K562 (cell line): ENCODE data around the gene MAB21L4. TPM values are rescaled to one million over a fixed set of nuclear protein-coding genes. Genes with fewer than 3 reads are reported as not detected.

Source experiments
- E2F8 ChIP-seq: fragments of 450-650 bp; IDR thresholded peaks from 2 replicates; pipeline ENCODE4 v1.7.1; 2018; ENCODE audit warnings: mild to moderate bottlenecking, low read depth; ENCODE audit not compliant: partially characterized antibody
- MTA2 ChIP-seq: fragments of 450-650 bp; IDR thresholded peaks from 2 replicates; pipeline ENCODE4 v1.6.1; 2016; ENCODE audit warnings: low read depth
- MTA3 ChIP-seq: fragments of 450-650 bp; formaldehyde crosslinking; IDR thresholded peaks from 2 replicates; pipeline ENCODE4 v1.6.1; 2017; ENCODE audit warnings: mild to moderate bottlenecking, borderline replicate concordance
- NR4A1 ChIP-seq, 2 experiments: fragments of 250-450 bp in 1 of 2; fragments of 450-650 bp in 1 of 2; sonication (Bioruptor Pico) in 1 of 2; IDR thresholded peaks; 2 replicates each; pipeline versions ENCODE4 v1.4.0 to v1.6.1; 2016 to 2020; ENCODE audit warnings: mild to moderate bottlenecking in 2 of 2, missing compliant biosample characterization in 1 of 2, missing genetic modification characterization in 1 of 2, moderate library complexity in 1 of 2
- POLR2H ChIP-seq: IDR thresholded peaks from 2 replicates; pipeline ENCODE4 v1.6.1; 2016; ENCODE audit warnings: missing genetic modification characterization, low read depth, mild to moderate bottlenecking, control low read depth, missing compliant biosample characterization, moderate library complexity
- STAT6 ChIP-seq: sonication (generic); formaldehyde crosslinking; IDR thresholded peaks from 2 replicates; pipeline ENCODE4 v1.8.1; 2023; ENCODE audit warnings: mild to moderate bottlenecking, missing genetic modification reagents
- ZNF134 ChIP-seq: fragments of 250-450 bp; sonication (Bioruptor Pico); conservative IDR thresholded peaks from 2 replicates; pipeline ENCODE4 v1.4.0; 2020
- ZNF184 ChIP-seq: sonication (generic); formaldehyde crosslinking; IDR thresholded peaks from 2 replicates; pipeline ENCODE4 v1.5.0; 2020; ENCODE audit warnings: missing genetic modification reagents
- ZNF408 ChIP-seq: fragments of 250-450 bp; sonication (Bioruptor Pico); IDR thresholded peaks from 2 replicates; pipeline ENCODE4 v1.4.0; 2020; ENCODE audit warnings: low read depth, mild to moderate bottlenecking, moderate library complexity
- ZNF436 ChIP-seq: fragments of 250-450, 450-650 bp; sonication (Bioruptor Pico); formaldehyde crosslinking; IDR thresholded peaks from 2 replicates; pipeline ENCODE4 v1.7.0; 2020; ENCODE audit warnings: mild to moderate bottlenecking
- polyA plus RNA-seq, 8 experiments: library from polyadenylated mRNA; depleted of rRNA in 4 of 8; stranded (reverse) in 5 of 8; unstranded in 3 of 8; fragments of >200 nt; fragmentation: Nextera tagmentation in 2 of 8; fragmentation: Illumina TruSeq in 1 of 8; extraction: Ambion mirVana in 2 of 8; extraction: Trizol in 1 of 8; gene quantifications; 2 replicates each; pipeline versions ENCODE4 v1.2.1 to v1.2.3, GENCODE V29; 2011 to 2014; ENCODE audit warnings: inconsistent platforms in 1 of 8, missing spikeins in 1 of 8
- total RNA-seq, 7 experiments: library from RNA; depleted of rRNA in 6 of 7; stranded (reverse); fragments of >200 nt in 6 of 7; fragmentation: Illumina TruSeq in 2 of 7; extraction: Trizol in 2 of 7; gene quantifications; 2 replicates each; pipeline versions ENCODE4 v1.2.1 to v1.2.3, GENCODE V29; 2011 to 2021; ENCODE audit warnings: low replicate concordance in 1 of 7

MAB21L4 gene
- total and polyA plus RNA-seq, 9 of the 15 experiments (the other 6 are each of a cell fraction or from before 2014, with no cell fraction given): 0.03 TPM; not detected in 8

- TF ChIP-seq E2F8: no peak
- TF ChIP-seq STAT6 (CRISPR knock-in tag): no peak
- no peak for TF ChIP-seq NR4A1 (CRISPR knock-in tag; IDR thresholded peaks at IDR 0.05)
- no peak for TF ChIP-seq NR4A1 (tag; IDR thresholded peaks at IDR 0.05)
- TF ChIP-seq ZNF408 (CRISPR knock-in tag): no peak
- no peak for TF ChIP-seq MTA2
- TF ChIP-seq MTA3: no peak
- TF ChIP-seq POLR2H (tag): no peak
- no peak for TF ChIP-seq ZNF134 (CRISPR knock-in tag)
- TF ChIP-seq ZNF436 (CRISPR knock-in tag): no peak
- TF ChIP-seq ZNF184 (CRISPR knock-in tag): no peak
These were observed 11.7 kb downstream of the MAB21L4 start (continued) for GRCh38 chr2:240884221-240884620.
